ENCODE results near the gene TM9SF1. TPM values are rescaled to one million over a fixed set of nuclear protein-coding genes. Genes with fewer than 3 reads are reported as not detected.

TM9SF1 gene
- total and polyA plus RNA-seq, 3 donors from 2014 or later = 45.0 to 53.2 (median 50.0) TPM

DNA sequence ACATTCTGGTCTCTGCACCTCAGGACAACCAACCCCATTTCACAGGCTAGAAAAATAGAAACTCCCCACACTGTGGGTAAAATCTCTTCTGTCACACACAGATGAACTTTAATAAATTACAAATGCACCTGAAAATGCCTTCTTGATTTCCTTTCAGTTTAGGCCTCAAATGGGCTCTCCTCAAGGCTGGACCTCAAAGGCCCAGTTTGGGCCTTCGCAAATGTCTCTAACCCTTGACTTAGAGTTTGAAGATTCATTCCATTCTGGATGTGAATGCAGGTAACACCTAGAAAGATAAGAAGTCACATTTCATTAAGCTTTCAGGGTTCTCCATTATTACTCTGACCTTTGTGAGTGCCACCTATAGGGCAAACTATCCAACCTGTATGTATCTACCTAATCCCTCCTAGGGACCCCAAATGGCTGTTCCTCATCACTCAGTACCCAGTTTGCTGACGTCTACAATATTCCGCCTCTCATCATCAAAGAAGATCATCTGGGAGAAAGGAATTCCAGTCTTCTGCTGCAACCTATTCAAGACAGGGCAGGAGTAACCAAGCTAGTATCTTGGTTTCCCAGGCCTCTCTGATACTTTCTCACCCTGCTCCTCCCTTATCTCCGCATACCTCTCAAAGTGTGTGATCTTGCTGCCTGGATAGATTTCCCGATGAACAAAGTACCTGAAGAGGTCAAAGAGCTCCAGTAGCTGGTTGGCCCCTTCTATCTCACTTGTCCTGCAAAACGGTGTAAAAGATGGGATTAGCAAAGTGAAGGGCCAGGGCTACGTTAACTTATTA, 18.8 kb upstream of the TM9SF1 start:
- no peak for DNase-seq
- peak overlapping the region in 1 of 2 donors; percentile 85 for H3K4me3 ChIP-seq
- TF ChIP-seq POLR2A (IDR thresholded peaks at IDR 0.05) (no peak), CTCF (IDR thresholded peaks at IDR 0.05) (no peak)

DNA sequence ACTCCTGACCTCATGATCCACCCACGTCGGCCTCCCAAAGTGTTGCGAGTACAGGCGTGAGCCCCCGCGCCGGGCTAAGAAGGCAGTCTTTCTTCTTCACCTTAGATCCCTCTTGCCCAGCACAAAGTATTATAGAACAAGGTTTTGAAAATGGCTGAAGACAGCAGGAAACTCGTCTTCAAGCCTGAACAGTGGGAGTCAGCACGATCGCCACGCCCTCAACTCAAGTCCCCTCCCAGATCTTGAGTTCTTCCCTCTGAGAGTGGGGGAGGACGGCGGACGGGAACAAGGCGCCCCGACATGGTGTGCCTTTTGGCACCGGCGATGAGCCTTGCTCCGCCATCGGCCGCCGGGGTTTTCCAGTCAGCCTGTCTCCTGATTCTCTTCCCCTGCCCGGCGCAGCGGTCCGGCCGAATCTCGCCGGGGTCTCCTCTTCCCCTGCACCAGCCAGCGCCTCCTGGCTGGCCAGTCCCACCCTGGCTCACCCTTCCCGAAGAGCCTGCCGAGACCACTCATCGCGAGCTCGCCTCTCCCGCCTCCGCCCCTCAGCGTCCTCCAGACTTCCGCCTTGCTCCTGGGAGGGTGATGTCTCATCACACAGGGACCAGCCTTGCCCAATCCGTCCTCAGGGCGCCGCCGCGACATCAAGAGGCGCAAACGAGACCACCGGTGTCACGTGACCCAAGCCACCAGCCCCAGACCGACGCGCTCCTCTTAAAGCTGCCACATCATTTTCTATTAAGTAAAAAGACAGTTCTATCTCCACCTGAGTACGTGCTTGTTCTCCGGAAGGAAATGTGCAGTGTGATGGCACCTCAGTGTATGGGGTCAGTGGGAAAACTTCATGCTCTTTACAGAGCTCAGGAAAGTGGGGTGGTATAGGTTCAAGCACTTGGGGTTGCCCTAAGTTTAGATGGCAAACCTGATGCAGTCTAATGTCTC, 18.0 kb upstream of the TM9SF1 start, which contains the start of gene CHMP4A:
Gene CHMP4A, minus strand, starts transcription at position 565 of the 942 bp plus-strand sequence. Its CDS starts 49 bp downstream, at position 516.
- H3K27me3 ChIP-seq = no peaks in the 10 kb centered on the region
- peaks cover 21% of the 10 kb centered on the region for H3K4me1 ChIP-seq
- H3K4me3 ChIP-seq = peak within 1 kb of the TSS; percentile 69 to 85
- 1 to 3% methylated on average over 23 to 44 of the region's 53 CpGs for WGBS, 2 donors
- no peaks in the 10 kb centered on the region for H3K36me3 ChIP-seq (ENCODE audit: low read depth, missing control alignments)
- TF ChIP-seq POLR2A (IDR thresholded peaks at IDR 0.05) (no peak), CTCF (IDR thresholded peaks at IDR 0.05) (no peak)
- intact Hi-C loops (cut with DNase I; ENCODE audit: low total_unique reads) = no loop called here
- H3K9me3 ChIP-seq = no peaks in the 10 kb centered on the region
- DNase-seq = peak; percentile 97
- H3K27ac ChIP-seq = peak within 1 kb of the TSS; percentile 90 to 91

More for the DNA sequence above, 18.8 kb upstream of the TM9SF1 start:
- WGBS, 2 donors = 85 to 90% methylated on average over 7 of the region's 7 CpGs
- intact Hi-C loops (cut with DNase I; ENCODE audit: low total_unique reads) = no loop called here
- H3K36me3 ChIP-seq (ENCODE audit: low read depth, missing control alignments) = no peaks in the 10 kb centered on the region
- no peaks in the 10 kb centered on the region for H3K27me3 ChIP-seq
- H3K4me1 ChIP-seq = peaks cover 21% of the 10 kb centered on the region
- peak overlapping the region; percentile 90 to 91 for H3K27ac ChIP-seq
- H3K9me3 ChIP-seq = no peaks in the 10 kb centered on the region

GRCh38 chr14:24211311-24211710, 16.1 kb upstream of the TM9SF1 start:
- TF ChIP-seq CTCF (IDR thresholded peaks at IDR 0.05) (no peak), POLR2A (IDR thresholded peaks at IDR 0.05) (no peak)
- Histone ChIP-seq H3K9me3 (no peaks in the 10 kb centered on the region), H3K27ac (no peak overlapping the region), H3K27me3 (no peaks in the 10 kb centered on the region), H3K4me1 (peaks cover 21% of the 10 kb centered on the region), H3K36me3 (ENCODE audit: low read depth, missing control alignments) (no peaks in the 10 kb centered on the region), H3K4me3 (no peak overlapping the region)
- no peak for DNase-seq
- intact Hi-C loops (cut with DNase I; ENCODE audit: low total_unique reads) = no loop called here
- 92 to 96% methylated on average over 6 of the region's 6 CpGs for WGBS, 2 donors

GRCh38 chr14:24207625-24208024, 12.4 kb upstream of the TM9SF1 start:
- H3K9me3 ChIP-seq = no peaks in the 10 kb centered on the region
- 100% methylated on average over 2 of the region's 2 CpGs for WGBS, 2 donors

More at GRCh38 chr14:24207625-24208024, 12.4 kb upstream of the TM9SF1 start:
- no peak overlapping the region for H3K4me3 ChIP-seq
- no peak for DNase-seq
- TF ChIP-seq POLR2A (IDR thresholded peaks at IDR 0.05) (no peak), CTCF (IDR thresholded peaks at IDR 0.05) (no peak)
- H3K27ac ChIP-seq = no peak overlapping the region
- intact Hi-C loops (cut with DNase I; ENCODE audit: low total_unique reads) = no loop called here
- H3K36me3 ChIP-seq (ENCODE audit: low read depth, missing control alignments) = no peaks in the 10 kb centered on the region
- no peaks in the 10 kb centered on the region for H3K27me3 ChIP-seq
- no peaks in the 10 kb centered on the region for H3K4me1 ChIP-seq

Measured in testis (tissue), 3 donors.